Hematopoietic multipotent progenitor cell treated with erythropoietin and hydrocortisone succinate and interleukin-3 and kit ligand, for 17 days (in vitro differentiated cells): ENCODE results near the gene CBX5.
A peak's percentile ranks its signal among the peaks of the same experiment; 100 is the strongest.
"Not testable (repeated sequence)": the region's sequence is repeated elsewhere in the genome, so short reads cannot be mapped to it uniquely, and the experiment has no call there.

Source experiments
- DNase-seq: peaks from one replicate; pipeline ENCODE4 v3.0.0-alpha.2; 2015; ENCODE audit warnings: low spot score

CBX5 gene

DNA sequence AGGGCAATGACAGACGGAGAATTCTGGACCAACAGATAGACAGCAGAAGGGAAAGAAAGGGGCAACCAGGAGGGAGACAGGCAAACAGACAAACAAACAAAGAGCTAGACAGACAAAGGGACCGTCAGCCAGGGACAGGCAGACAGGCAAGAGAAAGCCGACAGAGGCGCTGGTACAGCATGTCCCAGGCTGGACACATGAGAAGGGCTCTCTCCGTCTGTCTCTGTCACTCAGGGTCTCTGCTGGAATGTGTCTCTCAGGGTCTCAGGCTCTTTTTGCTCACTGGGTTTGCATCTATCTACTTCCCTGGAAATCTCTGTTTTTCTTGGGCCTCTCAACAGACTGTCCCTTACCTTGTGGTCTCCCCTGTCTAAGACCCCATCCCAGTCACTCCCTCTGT, 82.9 kb downstream of the CBX5 start:
- DNase-seq: no peak

DNA sequence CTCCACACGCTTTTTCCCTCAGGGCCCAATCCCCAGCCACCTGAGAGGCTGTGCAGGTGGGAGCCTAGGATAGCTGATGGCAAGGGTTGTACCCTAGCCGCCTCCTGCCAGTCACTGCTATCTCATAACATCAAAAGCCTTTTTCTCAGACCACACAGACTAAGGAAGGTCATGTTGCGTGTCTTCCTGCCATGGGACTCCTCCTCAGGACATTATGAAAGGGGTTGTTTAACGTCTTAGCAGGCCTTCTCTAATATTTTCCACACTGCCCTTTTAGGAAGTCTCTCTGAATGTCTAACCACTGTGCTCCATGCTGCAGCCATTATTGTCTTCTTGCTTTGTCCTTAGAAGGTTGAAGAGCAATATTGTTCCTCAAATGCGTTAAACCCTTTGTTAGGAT, 83.5 kb downstream of the CBX5 start:
- no peak for DNase-seq

DNA sequence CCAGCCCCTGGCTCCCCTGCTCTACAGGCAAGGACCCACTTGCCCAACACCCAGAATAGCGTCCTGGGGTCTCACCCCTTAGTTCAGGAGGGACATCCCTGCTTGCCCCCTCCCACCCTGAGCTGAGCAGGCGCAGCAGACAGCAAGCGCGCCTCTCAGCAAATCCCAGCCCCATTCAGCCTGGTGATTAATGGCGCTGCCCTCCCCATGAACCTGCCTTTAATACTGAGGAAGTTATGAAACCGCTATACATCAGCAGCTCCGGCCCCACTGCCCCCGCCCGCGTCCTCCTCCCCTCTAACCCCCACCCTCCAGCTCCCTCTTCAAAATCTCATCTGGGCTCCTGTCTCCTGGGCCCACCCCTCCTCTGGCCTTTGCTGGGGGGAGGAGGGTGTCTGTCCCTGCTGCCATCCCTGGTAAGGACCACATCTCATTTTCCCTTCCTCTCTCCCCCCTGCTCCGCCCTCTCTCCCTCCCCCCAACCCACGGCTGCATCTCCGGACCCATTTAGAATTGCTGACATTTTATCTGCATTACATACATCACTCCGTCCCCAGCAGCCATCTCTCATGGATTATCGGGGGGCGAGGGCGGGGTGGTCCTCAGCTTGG, 84.1 kb downstream of the CBX5 start:
- DNase-seq: no peak

DNA sequence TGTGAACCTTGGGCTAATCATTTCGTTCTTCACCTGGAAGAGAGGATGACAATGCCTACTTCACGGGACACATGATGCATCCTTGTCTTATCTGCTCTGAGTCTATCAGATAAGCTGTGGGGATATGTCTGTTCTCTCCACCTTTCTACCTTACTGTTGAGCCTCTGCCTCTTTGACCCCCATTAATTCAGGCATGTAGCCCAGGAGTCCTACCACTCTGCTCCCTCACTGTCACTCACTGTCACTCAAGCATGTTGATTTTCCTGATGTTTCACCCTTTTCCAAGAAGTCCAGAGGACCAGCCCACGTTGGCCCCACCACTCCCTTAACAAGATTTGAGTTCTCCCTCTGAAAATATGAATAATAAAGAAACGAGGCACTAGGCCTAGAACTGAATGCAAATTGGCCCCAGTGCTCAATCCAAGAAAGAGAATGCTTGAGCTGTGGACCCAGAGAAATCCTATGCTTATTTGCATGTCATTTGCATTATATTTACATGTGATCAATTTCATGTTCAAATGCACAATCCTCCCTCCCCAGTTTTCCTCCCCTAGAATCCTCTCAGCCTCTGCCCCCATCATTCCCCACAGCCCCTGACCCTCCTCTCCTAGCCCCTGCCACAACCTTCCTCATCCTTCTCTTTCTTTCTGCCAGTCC, 84.7 kb downstream of the CBX5 start:
- DNase-seq: no peak

DNA sequence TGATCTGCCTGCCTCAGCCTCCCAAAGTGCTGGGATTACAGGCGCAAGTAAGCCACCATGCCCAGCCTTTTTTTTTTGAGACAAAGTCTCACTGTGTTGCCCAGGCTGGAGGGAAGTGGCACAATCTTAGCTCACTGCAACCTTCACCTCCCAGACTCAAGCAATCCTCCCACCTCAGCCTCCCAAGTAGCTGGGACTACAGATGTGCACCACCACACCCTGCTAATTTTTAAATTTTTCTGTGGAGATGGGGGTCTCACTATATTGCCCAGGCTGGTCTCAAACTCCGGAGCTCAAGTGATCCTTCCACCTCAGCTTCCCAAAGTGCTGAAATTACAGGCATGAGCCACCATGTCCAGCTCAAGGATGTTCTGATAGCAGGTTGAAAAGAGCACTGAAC, 85.3 kb downstream of the CBX5 start:
- not testable (repeated sequence) for DNase-seq

DNA sequence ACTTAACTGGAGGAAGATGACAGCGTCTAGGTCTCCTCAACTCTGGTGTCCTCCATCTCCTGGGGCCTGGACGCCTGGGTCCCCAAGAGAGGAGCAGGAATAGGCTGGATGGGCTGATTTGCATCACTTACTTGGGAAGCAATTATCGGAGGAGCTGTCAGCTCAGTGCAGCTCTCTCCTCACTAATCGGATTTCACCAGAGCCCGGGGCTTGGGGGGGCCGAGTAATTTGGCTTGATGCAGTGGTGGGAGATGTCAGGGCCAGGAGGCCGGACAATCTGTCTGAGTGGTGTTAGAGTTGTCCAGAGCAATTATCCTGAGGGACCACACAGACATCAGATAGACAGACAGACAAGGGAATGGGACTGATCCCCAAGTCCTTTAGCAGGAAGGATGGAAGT, 86.5 kb downstream of the CBX5 start:
- no peak for DNase-seq

DNA sequence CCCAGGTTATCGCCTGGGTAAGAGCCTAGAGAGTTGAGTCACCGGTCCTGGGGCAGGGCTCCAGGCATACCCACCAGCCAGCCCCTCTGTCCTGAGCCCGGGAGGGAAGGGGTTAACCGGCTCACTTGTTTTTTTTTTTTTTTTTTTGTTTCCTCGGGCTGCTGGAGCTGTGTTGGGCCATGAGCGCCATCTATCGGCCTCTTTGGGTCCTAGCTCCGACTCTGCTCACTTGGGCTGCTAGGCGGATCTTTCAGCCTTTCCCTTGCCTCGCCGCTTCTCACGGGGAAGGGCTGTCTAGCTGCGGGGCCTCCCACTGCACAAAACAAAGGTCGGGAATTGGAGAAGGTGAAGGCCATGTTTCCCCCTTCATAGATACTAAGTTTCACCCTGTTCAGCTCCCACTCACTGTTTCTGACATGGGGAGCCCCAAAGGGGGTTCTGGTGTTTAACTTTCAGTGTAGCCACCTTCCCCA, 88.3 kb downstream of the CBX5 start:
- DNase-seq: peak; percentile 81

DNA sequence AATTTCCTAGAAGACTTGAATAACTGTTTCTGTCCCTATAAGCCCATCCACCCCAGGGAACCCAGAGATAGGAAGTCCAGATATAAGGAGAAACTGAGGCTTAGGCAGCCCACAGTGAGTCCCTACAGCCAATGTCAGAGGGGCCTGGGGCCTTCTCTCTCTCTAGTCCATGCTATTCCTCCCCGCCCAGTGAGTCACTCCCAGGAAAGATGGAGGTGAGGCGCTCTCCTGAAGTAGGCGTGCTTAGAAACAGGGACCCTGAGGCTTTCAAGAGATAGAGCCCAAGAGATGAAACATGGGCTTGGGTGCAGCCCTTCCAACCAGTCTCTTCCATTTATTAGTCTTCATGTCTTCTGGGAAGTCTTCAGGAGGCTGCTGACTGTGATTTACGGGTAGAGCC, 88.8 kb downstream of the CBX5 start:
- DNase-seq: no peak

DNA sequence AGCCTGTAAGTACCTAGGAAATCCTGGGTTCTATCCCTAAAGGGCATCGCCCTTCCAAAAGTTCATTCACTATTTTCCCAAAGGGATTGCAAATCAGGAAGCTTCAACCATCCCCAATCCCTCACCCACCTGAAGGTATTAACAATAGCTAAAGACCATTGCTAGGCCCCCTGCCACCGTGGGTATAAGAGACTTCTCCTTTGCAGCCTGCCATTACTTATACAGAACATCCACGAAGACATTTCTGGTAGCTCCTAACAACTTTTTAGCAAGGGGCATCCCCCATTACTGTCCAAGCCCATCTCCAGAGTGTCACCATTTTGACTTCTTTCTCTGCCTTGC, 90.8 kb downstream of the CBX5 start:
- DNase-seq: no peak

DNA sequence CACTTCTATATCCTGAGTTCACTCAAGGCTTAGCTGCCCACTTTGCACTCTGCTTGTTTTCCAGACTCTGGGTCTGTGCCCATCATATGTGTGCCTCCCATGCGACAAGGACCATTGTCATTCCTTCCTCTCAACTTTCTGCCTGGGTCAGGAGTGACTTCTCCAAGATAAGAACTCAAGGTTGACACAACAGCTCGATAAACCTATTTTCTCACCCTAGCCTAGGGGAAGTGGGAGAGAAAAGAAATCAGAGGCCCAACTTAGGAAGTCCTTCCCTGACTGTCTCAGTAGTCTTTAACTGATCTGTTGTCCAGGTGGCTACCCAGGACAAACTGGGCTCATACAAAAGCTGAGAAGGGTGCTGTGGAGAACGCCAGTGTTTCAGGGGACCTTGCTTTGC, 92.8 kb downstream of the CBX5 start:
- no peak for DNase-seq

DNA sequence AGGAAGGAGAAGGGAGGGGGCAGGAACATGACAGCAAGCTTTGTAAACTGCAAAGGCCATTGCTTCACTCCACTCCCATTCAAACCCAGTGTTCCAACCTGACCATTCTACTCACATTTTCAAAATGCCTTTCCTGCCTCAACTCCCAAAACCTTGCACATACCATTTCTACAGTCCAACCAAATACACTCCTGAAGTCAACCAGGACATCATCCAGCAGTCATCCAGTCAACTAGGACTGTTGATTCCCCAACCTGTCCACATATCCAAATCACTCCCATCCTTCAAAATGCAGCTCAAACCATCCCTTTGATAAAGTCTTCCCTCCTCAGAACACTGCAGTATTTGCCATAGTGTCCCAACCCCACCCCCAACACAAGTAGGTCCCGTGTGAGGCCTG, 94.0 kb downstream of the CBX5 start:
- no peak for DNase-seq

DNA sequence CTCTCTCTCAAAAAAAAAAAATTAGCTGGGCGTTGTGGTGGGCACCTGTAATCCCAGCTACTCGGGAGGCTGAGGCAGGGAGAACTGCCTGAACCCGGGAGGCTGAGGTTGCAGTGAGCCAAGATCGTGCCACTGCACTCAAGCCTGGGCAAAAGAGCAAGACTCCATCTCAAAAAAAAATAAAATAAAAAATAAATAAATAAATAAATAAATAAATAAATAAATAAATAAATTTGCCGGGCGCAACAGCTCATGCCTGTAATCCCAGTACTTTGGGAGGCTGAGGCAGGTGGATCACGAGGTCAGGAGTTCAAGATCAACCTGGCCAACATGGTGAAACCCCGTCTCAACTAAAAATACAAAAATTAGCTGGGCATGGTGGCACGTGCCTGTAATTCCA, 94.6 kb downstream of the CBX5 start:
- DNase-seq: not testable (repeated sequence)

DNA sequence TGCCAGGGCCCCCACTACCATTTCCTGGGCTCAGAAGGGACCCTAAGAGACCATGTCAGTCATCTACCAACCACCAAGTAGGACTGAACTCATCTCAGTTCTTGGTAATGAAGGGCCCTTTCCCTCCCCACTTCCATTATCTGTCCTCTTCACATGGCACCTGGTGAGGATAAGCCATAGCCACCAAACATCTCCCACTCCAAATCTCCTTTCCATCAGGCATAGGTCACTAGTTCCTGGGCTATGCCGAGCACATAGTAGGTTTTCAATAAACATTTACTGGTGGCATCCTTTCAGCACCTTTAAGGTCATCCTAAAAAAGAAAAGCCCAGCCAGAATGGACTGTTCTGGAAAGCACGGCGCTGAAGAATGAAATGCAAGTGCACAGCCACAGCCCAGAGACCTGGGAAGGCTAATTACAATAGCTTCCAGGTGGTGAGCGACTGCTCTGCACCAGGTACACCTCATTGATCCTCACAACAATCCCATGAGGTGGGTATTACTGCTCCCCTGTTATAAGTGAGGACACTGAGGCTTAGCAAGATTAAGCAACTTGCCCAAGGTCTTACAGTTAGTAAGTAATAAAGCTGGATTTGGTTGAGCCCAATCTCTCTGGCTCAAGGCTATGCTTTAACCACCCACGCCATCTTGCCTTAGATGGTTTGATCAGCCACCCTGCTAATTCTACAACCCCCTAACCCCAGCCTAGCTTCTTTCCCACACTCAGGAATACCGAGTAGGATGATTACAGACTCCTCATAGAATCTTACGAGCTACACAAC, 95.7 kb downstream of the CBX5 start:
- no peak for DNase-seq

DNA sequence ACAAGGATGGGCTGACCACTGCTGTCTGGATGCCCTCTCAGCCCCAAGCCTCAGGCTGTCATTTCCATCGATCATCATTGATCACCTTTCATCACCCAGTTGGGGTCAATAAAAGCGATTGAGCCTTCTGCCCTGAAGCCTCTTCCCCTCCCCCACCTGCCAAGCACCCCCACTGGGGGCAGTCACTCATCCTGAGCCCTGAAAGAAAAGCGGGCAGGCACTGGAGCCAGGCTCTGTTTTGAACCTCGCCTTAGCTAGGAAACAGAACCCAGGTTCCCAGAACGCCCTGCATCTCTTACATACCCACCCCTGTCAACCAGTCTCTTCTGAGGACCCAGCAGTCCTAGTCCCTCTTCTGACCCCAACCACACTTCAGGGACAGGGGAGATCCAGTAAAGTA, 96.9 kb downstream of the CBX5 start:
- no peak for DNase-seq

DNA sequence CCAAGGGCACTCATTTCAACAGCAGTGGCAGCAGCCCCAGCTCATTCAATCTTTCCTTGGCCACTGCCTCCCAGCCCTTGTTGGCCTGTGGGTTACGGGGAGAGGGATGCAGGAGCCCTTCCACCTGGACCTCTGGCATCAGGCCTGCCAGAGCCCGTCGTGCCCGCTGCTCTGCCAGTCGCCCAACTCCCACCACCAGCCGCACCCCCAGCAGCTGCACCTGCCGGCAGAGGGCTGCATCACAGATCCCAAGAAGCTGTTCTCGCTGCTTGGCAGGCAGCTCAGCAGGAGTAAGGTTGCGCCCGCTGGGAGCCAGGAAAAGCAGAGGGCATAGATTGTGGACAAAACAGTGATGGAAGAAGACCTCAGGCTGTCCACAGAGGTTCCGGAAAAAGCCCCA, 97.8 kb downstream of the CBX5 start:
- DNase-seq: no peak
